Measurements from ENCODE around the gene GLYR1. TPM values are rescaled to one million over a fixed set of nuclear protein-coding genes. Genes with fewer than 3 reads are reported as not detected.

GLYR1 gene
- total and polyA plus RNA-seq, 2 of the 4 experiments (the other 2 are of a cell fraction), result 26.0 to 54.2 TPM

DNA sequence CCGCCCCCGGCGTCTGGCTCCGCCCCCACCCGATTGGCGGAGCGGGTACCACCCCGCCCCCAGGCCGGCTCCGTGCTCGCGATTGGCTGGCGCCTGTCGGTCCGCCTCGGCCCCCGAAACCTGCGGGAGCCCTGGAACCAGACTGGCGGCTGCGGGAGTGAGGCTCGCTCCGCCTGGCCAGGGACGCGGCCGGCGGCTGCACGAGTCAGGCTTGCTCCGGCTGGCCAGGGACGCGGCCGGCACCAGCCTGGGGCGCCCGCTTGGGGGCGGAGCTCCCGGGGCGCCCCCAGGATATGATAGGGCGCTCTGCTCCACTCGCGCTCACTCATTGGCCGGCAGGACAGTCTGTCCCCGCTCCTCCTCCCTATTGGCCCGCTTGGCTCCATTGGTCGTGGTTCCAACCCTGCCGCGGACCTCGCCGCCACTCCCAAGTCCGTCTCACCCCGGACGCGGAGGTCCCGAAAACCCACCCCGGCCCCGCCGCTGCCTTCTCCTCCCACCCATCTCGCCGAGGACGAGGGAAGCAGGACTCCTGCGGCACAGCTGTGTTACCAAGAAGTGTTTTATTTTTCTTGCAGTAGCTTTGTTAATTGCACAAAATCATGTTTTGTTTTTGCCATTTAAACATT, 44.3 kb downstream of the GLYR1 start:
- Histone ChIP-seq H2BK20ac (ENCODE audit: low read depth, low read length) (no peak overlapping the region), H3K14ac (replicated peaks; ENCODE audit: low read depth, low read length) (no peak overlapping the region; the same call in 1 of the 2 replicates), H3K4me3 (ENCODE audit: insufficient read depth, low read depth, low read length) (peak overlapping the region; percentile 94), H4K8ac (ENCODE audit: low read depth in 2 of 2, low read length in 2 of 2) (peak overlapping the region in 1 of 2 experiments; percentile 84; a peak in 1 of 4 replicates), H4K91ac (ENCODE audit: insufficient read depth, low read depth, low read length) (no peak overlapping the region; the same call in 1 of the 2 replicates), H3K9me1 (ENCODE audit: insufficient read depth, low read length) (no peaks in the 10 kb centered on the region), H3K4ac (ENCODE audit: low read depth, low read length) (peak overlapping the region; percentile 90), H2AFZ (replicated peaks; ENCODE audit: low read length, poor library complexity) (peak overlapping the region; percentile 97), H3K4me2 (ENCODE audit: low read depth, low read length) (peak overlapping the region; percentile 86), H3K9ac (ENCODE audit: low read depth, low read length) (peak overlapping the region; percentile 53; the same call in 1 of the 2 replicates), H3K23ac (ENCODE audit: low read depth, low read length) (no peak overlapping the region), H2BK15ac (ENCODE audit: low read depth, low read length) (no peak overlapping the region), H4K20me1 (ENCODE audit: insufficient read depth, low read length) (no peaks in the 10 kb centered on the region; the same call in 1 of the 2 replicates), H3K18ac (ENCODE audit: low read depth, low read length) (no peak overlapping the region), H2AK9ac (replicated peaks; ENCODE audit: low read depth, low read length, poor library complexity) (peak overlapping the region; percentile 69), H2BK5ac (ENCODE audit: low read depth, low read length, poor library complexity, severe bottlenecking) (peak overlapping the region; percentile 81), H2BK120ac (ENCODE audit: low read depth, low read length) (peak overlapping the region; percentile 62; the same call in 1 of the 2 replicates), H3K79me1 (ENCODE audit: low read depth in 1 of 2, low read length in 2 of 2) (peaks cover 0 to 7% of the 10 kb centered on the region in 2 experiments; a peak in 2 of 4 replicates), H3K27ac (ENCODE audit: insufficient read depth, low read length) (peak overlapping the region; percentile 59), H3K4me1 (ENCODE audit: control insufficient read depth, insufficient read depth, low read length) (peaks cover 5% of the 10 kb centered on the region; the same call in 1 of the 2 replicates), H3K9me3 (ENCODE audit: control insufficient read depth, insufficient read depth, low read length) (no peaks in the 10 kb centered on the region), H3K27me3 (ENCODE audit: control insufficient read depth, insufficient read depth, low read length) (no peaks in the 10 kb centered on the region), H3K36me3 (ENCODE audit: control insufficient read depth, insufficient read depth, low read length) (peaks cover 27% of the 10 kb centered on the region), H3K56ac (ENCODE audit: extremely low read depth, insufficient read depth, low read length) (no peak overlapping the region), H2AK5ac (ENCODE audit: low read depth, low read length) (no peak overlapping the region), H4K5ac (ENCODE audit: low read depth, low read length) (0 out of 2 replicates have a peak overlapping the region, but pooled peaks have one; percentile 31)
- ATAC-seq (ENCODE audit: low read depth), result peak; percentile 97
- BruUV-seq (replicated peaks), result no TSS peak
- in situ Hi-C loops (cut with MboI; ENCODE audit: low sequenced_read_pairs) (no loop called here), intact Hi-C loops (cut with micrococcal nuclease) (loop anchor here (2.0 to 5.0 kb wide), 2 partner anchors 35 to 154 kb away; partner anchors contain the start of gene ZNF500), dilution Hi-C loops (cut with HindIII; ENCODE audit: low sequenced_read_pairs, unreplicated experiment) (no loop called here)
- POLR2A ChIA-PET (ENCODE audit: unreplicated experiment), result interaction anchor here (0.5 to 0.7 kb wide), 6 partner anchors 31 to 204 kb away, joined by 3 to 12 read pairs (median 4); no protein-coding TSS in a partner anchor
- CTCF ChIA-PET, result no interaction called here
- 0% methylated on average over 7 of the region's 59 CpGs; no CpG with 5 or more reads in 1 of the 2 experiments for WGBS, 2 experiments (ENCODE audit: extremely low coverage in 2 of 2, insufficient read length in 1 of 2)
- peak; percentile 88 for DNase-seq
- TF ChIP-seq USF2 (IDR thresholded peaks at IDR 0.05; ENCODE audit: low read depth, low read length) (no peak), MAFK (IDR thresholded peaks at IDR 0.05; ENCODE audit: low read depth, low read length) (no peak), SMC3 (IDR thresholded peaks at IDR 0.05; ENCODE audit: low read depth, low read length) (no peak), POLR2A (IDR thresholded peaks at IDR 0.05; ENCODE audit: low read depth, low read length) (no peak), RFX5 (IDR thresholded peaks at IDR 0.05; ENCODE audit: low read depth, low read length) (no peak), BHLHE40 (IDR thresholded peaks at IDR 0.05; ENCODE audit: low read depth, low read length) (no peak), RAD21 (IDR thresholded peaks at IDR 0.05; ENCODE audit: low read length) (no peak), FOS (IDR thresholded peaks at IDR 0.05; ENCODE audit: low read depth, low read length) (peak; percentile 50; the same call in 1 of the 2 replicates), CHD1 (IDR thresholded peaks at IDR 0.05; ENCODE audit: low read depth, low read length) (no peak), CEBPB (IDR thresholded peaks at IDR 0.05; ENCODE audit: low read depth, low read length) (no peak), NFE2L2 (IDR thresholded peaks at IDR 0.05; ENCODE audit: low read depth, low read length) (no peak), MXI1 (IDR thresholded peaks at IDR 0.05; ENCODE audit: borderline replicate concordance, low read depth, low read length) (0 out of 2 replicates have a peak, but pooled peaks have one; percentile 7)
- TF ChIP-seq, protein P1, sequence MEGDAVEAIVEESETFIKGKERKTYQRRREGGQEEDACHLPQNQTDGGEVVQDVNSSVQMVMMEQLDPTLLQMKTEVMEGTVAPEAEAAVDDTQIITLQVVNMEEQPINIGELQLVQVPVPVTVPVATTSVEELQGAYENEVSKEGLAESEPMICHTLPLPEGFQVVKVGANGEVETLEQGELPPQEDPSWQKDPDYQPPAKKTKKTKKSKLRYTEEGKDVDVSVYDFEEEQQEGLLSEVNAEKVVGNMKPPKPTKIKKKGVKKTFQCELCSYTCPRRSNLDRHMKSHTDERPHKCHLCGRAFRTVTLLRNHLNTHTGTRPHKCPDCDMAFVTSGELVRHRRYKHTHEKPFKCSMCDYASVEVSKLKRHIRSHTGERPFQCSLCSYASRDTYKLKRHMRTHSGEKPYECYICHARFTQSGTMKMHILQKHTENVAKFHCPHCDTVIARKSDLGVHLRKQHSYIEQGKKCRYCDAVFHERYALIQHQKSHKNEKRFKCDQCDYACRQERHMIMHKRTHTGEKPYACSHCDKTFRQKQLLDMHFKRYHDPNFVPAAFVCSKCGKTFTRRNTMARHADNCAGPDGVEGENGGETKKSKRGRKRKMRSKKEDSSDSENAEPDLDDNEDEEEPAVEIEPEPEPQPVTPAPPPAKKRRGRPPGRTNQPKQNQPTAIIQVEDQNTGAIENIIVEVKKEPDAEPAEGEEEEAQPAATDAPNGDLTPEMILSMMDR (conservative IDR thresholded peaks at IDR 0.05; ENCODE audit: low read depth, low read length), result no peak
- TF ChIP-seq, protein P2, sequence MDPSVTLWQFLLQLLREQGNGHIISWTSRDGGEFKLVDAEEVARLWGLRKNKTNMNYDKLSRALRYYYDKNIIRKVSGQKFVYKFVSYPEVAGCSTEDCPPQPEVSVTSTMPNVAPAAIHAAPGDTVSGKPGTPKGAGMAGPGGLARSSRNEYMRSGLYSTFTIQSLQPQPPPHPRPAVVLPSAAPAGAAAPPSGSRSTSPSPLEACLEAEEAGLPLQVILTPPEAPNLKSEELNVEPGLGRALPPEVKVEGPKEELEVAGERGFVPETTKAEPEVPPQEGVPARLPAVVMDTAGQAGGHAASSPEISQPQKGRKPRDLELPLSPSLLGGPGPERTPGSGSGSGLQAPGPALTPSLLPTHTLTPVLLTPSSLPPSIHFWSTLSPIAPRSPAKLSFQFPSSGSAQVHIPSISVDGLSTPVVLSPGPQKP (IDR thresholded peaks at IDR 0.05; ENCODE audit: borderline replicate concordance, low read depth, low read length), result no peak
